SK-N-SH treated with all-trans-retinoic acid at 6 μM for 48 hours (cell line): ENCODE measurements around the gene TNFRSF11A.

ENCODE experiments used
- OSR1 ChIP-seq: fragments of 250-450 bp; sonication (Bioruptor Pico); IDR thresholded peaks from 2 replicates; pipeline ENCODE4 v1.8.0; 2022; ENCODE audit warnings: moderate library complexity, mild to moderate bottlenecking, inconsistent platforms
- TF ChIP-seq, protein P1 (sequence below): fragments of 250-450 bp; sonication (Bioruptor Pico); IDR thresholded peaks from 2 replicates; pipeline ENCODE4 v1.5.1; 2021; ENCODE audit warnings: mild to moderate bottlenecking, moderate library complexity

DNA sequence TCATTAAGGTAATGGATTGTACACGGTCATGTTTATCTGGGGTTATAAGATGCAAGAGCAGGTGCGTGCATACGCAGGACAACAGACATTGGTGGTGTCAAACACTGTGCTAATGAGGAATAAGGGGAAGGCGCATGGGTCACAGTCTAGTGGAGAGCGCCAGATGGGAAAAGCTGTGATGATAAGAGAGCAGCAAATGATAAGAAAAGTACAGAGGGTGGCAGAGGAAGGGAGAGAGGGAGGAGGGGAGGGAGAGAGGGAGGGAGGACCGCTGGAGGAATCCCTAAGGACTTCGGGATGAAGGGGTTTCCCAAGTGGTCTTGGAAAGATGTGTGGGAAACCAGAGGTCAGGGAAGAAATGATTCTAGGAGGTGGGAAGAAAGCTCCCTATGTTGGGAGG, 2.9 kb downstream of the TNFRSF11A start:
- TF ChIP-seq OSR1 (CRISPR knock-in tag), result no peak
- TF ChIP-seq, protein P1, sequence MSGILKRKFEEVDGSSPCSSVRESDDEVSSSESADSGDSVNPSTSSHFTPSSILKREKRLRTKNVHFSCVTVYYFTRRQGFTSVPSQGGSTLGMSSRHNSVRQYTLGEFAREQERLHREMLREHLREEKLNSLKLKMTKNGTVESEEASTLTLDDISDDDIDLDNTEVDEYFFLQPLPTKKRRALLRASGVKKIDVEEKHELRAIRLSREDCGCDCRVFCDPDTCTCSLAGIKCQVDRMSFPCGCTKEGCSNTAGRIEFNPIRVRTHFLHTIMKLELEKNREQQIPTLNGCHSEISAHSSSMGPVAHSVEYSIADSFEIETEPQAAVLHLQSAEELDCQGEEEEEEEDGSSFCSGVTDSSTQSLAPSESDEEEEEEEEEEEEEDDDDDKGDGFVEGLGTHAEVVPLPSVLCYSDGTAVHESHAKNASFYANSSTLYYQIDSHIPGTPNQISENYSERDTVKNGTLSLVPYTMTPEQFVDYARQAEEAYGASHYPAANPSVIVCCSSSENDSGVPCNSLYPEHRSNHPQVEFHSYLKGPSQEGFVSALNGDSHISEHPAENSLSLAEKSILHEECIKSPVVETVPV (CRISPR knock-in tag), result no peak
